Neural progenitor cell (in vitro differentiated cells): Measurements from ENCODE around the gene MIER3.

ENCODE experiments used
- EZH2 ChIP-seq: fragments of 200-600 bp; sonication (generic); IDR thresholded peaks from 2 replicates; pipeline ENCODE4 v1.6.1; 2017; ENCODE audit warnings: antibody characterized with exemption, mild to moderate bottlenecking, moderate library complexity
- EZH2phosphoT487 ChIP-seq: fragments of 200-600 bp; sonication (generic); IDR thresholded peaks from 2 replicates; pipeline ENCODE4 v1.6.1; 2017; ENCODE audit warnings: antibody characterized with exemption
- TF ChIP-seq, protein P1 (sequence below): fragments of 200-600 bp; sonication (generic); IDR thresholded peaks from 2 replicates; pipeline ENCODE4 v1.5.1; 2017; ENCODE audit warnings: antibody characterized with exemption, mild to moderate bottlenecking

DNA sequence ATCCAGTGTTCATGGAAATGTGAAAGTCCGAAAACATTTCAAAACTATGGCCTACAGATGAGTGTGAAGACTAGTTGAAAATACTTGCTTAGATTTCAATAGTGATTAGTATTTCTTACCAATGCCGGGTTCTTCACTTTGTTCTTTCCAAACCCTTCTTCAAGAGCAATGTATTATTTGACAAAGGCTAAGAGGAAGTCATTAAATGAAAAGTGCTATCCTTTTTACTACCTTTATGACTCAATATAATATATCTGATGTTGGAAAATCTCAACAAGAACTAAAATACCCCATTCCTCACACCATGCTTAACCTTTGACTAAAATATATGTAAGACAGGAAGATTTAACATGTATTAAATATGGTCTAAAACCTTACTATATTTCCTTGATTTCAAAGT lies 6.7 kb upstream of the MIER3 start:
- no peak for TF ChIP-seq EZH2
- TF ChIP-seq, protein P1, sequence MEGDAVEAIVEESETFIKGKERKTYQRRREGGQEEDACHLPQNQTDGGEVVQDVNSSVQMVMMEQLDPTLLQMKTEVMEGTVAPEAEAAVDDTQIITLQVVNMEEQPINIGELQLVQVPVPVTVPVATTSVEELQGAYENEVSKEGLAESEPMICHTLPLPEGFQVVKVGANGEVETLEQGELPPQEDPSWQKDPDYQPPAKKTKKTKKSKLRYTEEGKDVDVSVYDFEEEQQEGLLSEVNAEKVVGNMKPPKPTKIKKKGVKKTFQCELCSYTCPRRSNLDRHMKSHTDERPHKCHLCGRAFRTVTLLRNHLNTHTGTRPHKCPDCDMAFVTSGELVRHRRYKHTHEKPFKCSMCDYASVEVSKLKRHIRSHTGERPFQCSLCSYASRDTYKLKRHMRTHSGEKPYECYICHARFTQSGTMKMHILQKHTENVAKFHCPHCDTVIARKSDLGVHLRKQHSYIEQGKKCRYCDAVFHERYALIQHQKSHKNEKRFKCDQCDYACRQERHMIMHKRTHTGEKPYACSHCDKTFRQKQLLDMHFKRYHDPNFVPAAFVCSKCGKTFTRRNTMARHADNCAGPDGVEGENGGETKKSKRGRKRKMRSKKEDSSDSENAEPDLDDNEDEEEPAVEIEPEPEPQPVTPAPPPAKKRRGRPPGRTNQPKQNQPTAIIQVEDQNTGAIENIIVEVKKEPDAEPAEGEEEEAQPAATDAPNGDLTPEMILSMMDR: no peak
- TF ChIP-seq EZH2phosphoT487: no peak
